Measurements from ENCODE around the gene TRAF2. TPM values are rescaled to one million over a fixed set of nuclear protein-coding genes. Genes with fewer than 3 reads are reported as not detected.
A peak's percentile ranks its signal among the peaks of the same experiment; 100 is the strongest.
"Not testable (repeated sequence)": the region's sequence is repeated elsewhere in the genome, so short reads cannot be mapped to it uniquely, and the experiment has no call there.

TRAF2 gene
- total and polyA plus RNA-seq, 4 donors = 4.7 to 14.9 (median 6.8) TPM

DNA sequence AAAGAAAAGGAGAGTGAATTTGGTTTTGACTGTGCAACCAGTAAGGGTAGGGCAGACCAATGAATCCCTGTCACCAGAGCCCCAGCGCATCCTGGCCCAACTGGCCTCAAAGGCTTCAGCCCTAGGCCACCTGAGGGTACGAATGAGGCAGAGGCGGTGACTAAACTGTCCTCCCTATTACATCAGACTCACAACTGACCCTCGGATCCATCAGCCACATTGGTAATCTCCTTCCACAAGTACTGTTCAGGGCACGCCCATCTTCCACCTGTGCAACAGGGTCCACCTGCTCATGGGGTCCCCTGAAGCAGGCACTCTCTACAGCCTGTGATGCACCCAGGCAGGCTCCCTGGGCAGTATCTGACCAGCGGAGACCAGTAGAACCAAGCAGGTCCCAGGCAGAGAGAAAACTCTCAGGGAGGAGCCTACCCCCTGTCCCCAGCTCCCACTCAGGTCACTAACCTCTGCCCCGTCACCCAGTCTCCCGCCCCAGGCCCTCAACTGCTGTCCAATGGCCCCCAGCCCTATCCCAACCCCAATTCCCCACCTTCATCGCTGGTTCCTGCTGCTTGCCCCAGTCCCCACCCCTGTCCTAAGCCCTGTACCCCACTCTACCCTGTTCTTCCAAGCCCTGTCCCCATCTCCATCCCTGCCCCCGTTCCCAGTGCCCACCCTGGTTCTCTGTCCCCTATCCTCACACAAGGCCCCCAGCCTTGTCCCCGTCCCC is 21.1 kb upstream of the TRAF2 start:
- H3K4me1 ChIP-seq (ENCODE audit: control insufficient read depth in 4 of 4, insufficient read depth in 4 of 4, low read length in 3 of 4) = peaks cover 11 to 46% (median 36%) of the 10 kb centered on the region in 4 donors
- H3K27ac ChIP-seq (ENCODE audit: low read depth in 1 of 2, low read length in 2 of 2) = peak overlapping the region; percentile 86 to 97
- no peak for DNase-seq (ENCODE audit: low spot score)
- peaks cover 10 to 25% (median 11%) of the 10 kb centered on the region in 4 donors for H3K36me3 ChIP-seq (ENCODE audit: control insufficient read depth in 4 of 4, insufficient read depth in 3 of 4, low read depth in 1 of 4, low read length in 3 of 4)
- peak overlapping the region; percentile 44 to 98 (median 69) for H3K4me3 ChIP-seq (ENCODE audit: low read depth in 1 of 3, low read length in 3 of 3)
- no peaks in the 10 kb centered on the region for H3K9me3 ChIP-seq (ENCODE audit: control insufficient read depth in 4 of 4, low read length in 3 of 4)
- TF ChIP-seq FOXA2 (IDR thresholded peaks at IDR 0.05) (no peak), RAD21 (IDR thresholded peaks at IDR 0.05) (no peak), RXRA (IDR thresholded peaks at IDR 0.05) (peak in 1 of 2 donors; percentile 27)
- no peaks in the 10 kb centered on the region for H3K27me3 ChIP-seq (ENCODE audit: control insufficient read depth in 4 of 4, insufficient read depth in 4 of 4, low read length in 3 of 4)
- 44% methylated on average over 11 of the region's 11 CpGs for WGBS
- peak overlapping the region in 1 of 2 donors; percentile 54 for H3K9ac ChIP-seq (ENCODE audit: low read depth in 1 of 2, low read length in 2 of 2)

DNA sequence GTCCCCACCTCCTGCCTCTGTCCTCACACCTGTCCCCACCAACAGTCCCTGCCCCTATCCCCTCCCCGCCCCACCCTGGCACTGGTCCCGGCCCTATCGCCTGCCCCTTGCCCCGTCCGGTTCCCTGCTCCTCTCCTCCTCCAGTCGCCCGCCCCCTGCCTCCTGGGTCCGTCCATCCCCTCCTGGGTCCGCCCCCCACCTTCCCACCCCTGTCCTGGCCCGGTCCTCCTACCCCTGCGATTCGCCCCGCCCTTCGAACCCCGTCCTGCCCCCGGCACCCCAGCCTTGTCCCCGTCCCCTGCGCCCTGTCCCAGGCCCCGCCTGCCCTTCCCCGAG is 20.6 kb upstream of the TRAF2 start:
- H3K27ac ChIP-seq (ENCODE audit: low read depth in 1 of 2, low read length in 2 of 2) = peak overlapping the region; percentile 86 to 97
- H3K36me3 ChIP-seq (ENCODE audit: control insufficient read depth in 4 of 4, insufficient read depth in 3 of 4, low read depth in 1 of 4, low read length in 3 of 4) = peaks cover 10 to 25% (median 11%) of the 10 kb centered on the region in 4 donors
- H3K27me3 ChIP-seq (ENCODE audit: control insufficient read depth in 4 of 4, insufficient read depth in 4 of 4, low read length in 3 of 4) = no peaks in the 10 kb centered on the region
- peak overlapping the region; percentile 62 to 98 (median 69) for H3K4me3 ChIP-seq (ENCODE audit: low read depth in 1 of 3, low read length in 3 of 3)
- no peaks in the 10 kb centered on the region for H3K9me3 ChIP-seq (ENCODE audit: control insufficient read depth in 4 of 4, low read length in 3 of 4)
- peaks cover 9 to 41% (median 33%) of the 10 kb centered on the region in 4 donors for H3K4me1 ChIP-seq (ENCODE audit: control insufficient read depth in 4 of 4, insufficient read depth in 4 of 4, low read length in 3 of 4)
- DNase-seq (ENCODE audit: low spot score) = peak; percentile 71
- peak overlapping the region; percentile 42 to 54 for H3K9ac ChIP-seq (ENCODE audit: low read depth in 1 of 2, low read length in 2 of 2)
- WGBS = 2% methylated on average over 20 of the region's 20 CpGs
- TF ChIP-seq, protein P1, sequence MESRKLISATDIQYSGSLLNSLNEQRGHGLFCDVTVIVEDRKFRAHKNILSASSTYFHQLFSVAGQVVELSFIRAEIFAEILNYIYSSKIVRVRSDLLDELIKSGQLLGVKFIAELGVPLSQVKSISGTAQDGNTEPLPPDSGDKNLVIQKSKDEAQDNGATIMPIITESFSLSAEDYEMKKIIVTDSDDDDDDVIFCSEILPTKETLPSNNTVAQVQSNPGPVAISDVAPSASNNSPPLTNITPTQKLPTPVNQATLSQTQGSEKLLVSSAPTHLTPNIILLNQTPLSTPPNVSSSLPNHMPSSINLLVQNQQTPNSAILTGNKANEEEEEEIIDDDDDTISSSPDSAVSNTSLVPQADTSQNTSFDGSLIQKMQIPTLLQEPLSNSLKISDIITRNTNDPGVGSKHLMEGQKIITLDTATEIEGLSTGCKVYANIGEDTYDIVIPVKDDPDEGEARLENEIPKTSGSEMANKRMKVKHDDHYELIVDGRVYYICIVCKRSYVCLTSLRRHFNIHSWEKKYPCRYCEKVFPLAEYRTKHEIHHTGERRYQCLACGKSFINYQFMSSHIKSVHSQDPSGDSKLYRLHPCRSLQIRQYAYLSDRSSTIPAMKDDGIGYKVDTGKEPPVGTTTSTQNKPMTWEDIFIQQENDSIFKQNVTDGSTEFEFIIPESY (IDR thresholded peaks at IDR 0.05) = no peak
- no peak for TF ChIP-seq GABPA (IDR thresholded peaks at IDR 0.05 in 1 of 2, conservative IDR thresholded peaks at IDR 0.05 in 1 of 2)
- TF ChIP-seq FOXA1 (IDR thresholded peaks at IDR 0.05) = no peak
- no peak for TF ChIP-seq JUND (IDR thresholded peaks at IDR 0.05)

DNA sequence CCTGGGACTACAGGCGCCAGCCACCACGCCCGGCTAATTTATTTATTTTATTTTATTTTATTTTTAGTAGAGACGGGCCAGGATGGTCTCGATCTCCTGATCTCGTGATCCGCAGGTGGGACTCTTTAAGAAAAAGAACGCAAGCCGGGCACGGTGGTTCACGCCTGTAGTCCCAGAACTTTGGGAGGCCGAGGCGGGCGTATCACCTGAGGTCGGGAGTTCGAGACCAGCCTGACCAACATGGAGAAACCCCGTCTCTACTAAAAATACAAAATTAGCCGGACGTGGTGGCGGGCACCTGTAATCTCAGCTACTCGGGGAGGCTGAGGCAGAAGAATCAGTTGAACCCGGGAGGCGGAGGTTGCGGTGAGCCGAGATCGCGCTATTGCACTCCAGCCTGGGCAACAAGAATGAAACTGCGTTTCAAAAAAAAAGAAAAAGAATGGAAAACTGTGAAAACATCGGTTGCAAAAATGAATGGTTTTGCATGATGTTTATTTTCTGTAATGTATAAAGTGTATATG is 19.4 kb upstream of the TRAF2 start:
- H3K27me3 ChIP-seq (ENCODE audit: control insufficient read depth in 4 of 4, insufficient read depth in 4 of 4, low read length in 3 of 4); DNase-seq (ENCODE audit: low spot score); H3K9me3 ChIP-seq (ENCODE audit: control insufficient read depth in 4 of 4, low read length in 3 of 4): not testable (repeated sequence)
- Histone ChIP-seq H3K4me3 (ENCODE audit: low read depth in 1 of 3, low read length in 3 of 3) (peak overlapping the region in 2 of 3 donors; percentile 69 to 98), H3K36me3 (ENCODE audit: control insufficient read depth in 4 of 4, insufficient read depth in 3 of 4, low read depth in 1 of 4, low read length in 3 of 4) (peaks cover 6 to 18% (median 7%) of the 10 kb centered on the region in 4 donors), H3K9ac (ENCODE audit: low read depth in 1 of 2, low read length in 2 of 2) (peak overlapping the region in 1 of 2 donors; percentile 22), H3K4me1 (ENCODE audit: control insufficient read depth in 4 of 4, insufficient read depth in 4 of 4, low read length in 3 of 4) (peaks cover 7 to 32% (median 28%) of the 10 kb centered on the region in 4 donors), H3K27ac (ENCODE audit: low read depth in 1 of 2, low read length in 2 of 2) (peak overlapping the region in 1 of 2 donors; percentile 31)
- WGBS = 80% methylated on average over 29 of the region's 29 CpGs

DNA sequence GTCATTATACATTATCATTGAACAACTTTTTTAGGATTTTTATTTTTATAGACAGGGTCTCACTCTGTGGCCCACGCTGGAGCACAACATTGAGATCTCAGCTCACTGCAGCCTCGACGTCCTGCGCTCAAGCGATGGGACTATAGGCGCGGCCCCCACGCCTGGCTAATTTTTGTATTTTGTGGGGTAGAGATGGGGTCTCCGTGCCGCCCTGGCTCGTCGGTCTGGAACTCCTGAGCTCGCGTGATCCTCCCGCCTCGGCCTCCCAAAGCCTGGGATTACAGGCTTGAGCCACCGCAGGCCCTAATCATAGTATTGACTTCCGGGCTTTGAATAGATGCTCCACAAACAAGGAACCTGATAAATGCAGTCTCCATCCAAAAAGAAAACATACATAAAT is 18.8 kb upstream of the TRAF2 start:
- Histone ChIP-seq H3K4me3 (ENCODE audit: low read depth in 1 of 3, low read length in 3 of 3) (no peak overlapping the region), H3K36me3 (ENCODE audit: control insufficient read depth in 4 of 4, insufficient read depth in 3 of 4, low read depth in 1 of 4, low read length in 3 of 4) (peaks cover 2 to 12% (median 5%) of the 10 kb centered on the region in 4 donors), H3K27ac (ENCODE audit: low read depth in 1 of 2, low read length in 2 of 2) (no peak overlapping the region), H3K27me3 (ENCODE audit: control insufficient read depth in 4 of 4, insufficient read depth in 4 of 4, low read length in 3 of 4) (no peaks in the 10 kb centered on the region), H3K9ac (ENCODE audit: low read depth in 1 of 2, low read length in 2 of 2) (no peak overlapping the region), H3K4me1 (ENCODE audit: control insufficient read depth in 4 of 4, insufficient read depth in 4 of 4, low read length in 3 of 4) (peaks cover 7 to 32% (median 27%) of the 10 kb centered on the region in 4 donors), H3K9me3 (ENCODE audit: control insufficient read depth in 4 of 4, low read length in 3 of 4) (no peaks in the 10 kb centered on the region)
- WGBS = 98% methylated on average over 18 of the region's 18 CpGs
- TF ChIP-seq, protein P1 (IDR thresholded peaks at IDR 0.05) = no peak
- no peak for DNase-seq (ENCODE audit: low spot score)
